Lower leg skin (tissue), 3 donors: ENCODE results near the gene FBLN1.

Experiments
- POLR2A ChIP-seq, 2 donors: fragments of 450-650 bp; IDR thresholded peaks; one replicate each; pipeline ENCODE4 v1.6.1; 2016 to 2017; ENCODE audit warnings: antibody characterized with exemption in 2 of 2, mild to moderate bottlenecking in 1 of 2, moderate library complexity in 1 of 2
- TF ChIP-seq, protein P1 (sequence below), 3 donors: fragments of 450-650 bp; IDR thresholded peaks; one replicate each; pipeline ENCODE4 v1.5.1; 2016; ENCODE audit warnings: antibody characterized with exemption in 3 of 3, mild to moderate bottlenecking in 3 of 3, moderate library complexity in 2 of 3

DNA sequence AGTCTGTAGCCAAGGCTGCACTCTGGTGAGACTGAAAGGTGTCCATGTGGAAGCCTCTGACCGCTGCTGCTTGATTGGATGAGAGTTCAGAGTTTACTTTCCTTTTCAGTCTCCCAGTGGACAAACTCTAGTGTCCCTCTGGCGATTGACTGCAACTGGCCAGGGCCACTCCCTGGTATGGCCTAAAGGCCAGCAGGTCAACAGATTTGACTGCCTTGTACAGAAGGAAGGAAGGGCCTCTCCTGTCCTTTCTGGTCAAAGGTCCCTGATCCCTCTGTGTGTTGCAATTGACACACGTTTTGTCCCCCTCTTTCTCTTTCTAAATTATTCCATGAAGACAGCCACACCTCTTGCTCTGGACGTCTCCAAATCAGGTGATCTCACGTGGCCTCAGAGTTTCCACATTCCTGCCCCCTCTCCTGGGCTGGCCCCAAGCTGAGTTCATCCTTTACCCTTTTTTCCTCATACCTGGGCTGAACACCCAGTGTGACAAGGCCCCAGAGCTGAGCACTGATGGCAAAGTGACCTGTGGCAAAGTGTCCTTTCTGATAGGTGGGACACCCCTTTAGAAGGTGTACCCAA, 18.7 kb upstream of the FBLN1 start:
- TF ChIP-seq, protein P1, sequence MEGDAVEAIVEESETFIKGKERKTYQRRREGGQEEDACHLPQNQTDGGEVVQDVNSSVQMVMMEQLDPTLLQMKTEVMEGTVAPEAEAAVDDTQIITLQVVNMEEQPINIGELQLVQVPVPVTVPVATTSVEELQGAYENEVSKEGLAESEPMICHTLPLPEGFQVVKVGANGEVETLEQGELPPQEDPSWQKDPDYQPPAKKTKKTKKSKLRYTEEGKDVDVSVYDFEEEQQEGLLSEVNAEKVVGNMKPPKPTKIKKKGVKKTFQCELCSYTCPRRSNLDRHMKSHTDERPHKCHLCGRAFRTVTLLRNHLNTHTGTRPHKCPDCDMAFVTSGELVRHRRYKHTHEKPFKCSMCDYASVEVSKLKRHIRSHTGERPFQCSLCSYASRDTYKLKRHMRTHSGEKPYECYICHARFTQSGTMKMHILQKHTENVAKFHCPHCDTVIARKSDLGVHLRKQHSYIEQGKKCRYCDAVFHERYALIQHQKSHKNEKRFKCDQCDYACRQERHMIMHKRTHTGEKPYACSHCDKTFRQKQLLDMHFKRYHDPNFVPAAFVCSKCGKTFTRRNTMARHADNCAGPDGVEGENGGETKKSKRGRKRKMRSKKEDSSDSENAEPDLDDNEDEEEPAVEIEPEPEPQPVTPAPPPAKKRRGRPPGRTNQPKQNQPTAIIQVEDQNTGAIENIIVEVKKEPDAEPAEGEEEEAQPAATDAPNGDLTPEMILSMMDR (IDR thresholded peaks at IDR 0.05) = no peak
- TF ChIP-seq POLR2A (IDR thresholded peaks at IDR 0.05) = no peak
